RWPE1 (cell line): Measurements from ENCODE around the gene DUSP7.

ENCODE experiments used
- CTCF ChIA-PET: fragments of 350-600 bp; sonication (Branson Sonifier 250); formaldehyde crosslinking; extraction: SDS; loops from one replicate; lab custom pipeline; 2021; lab: Yijun Ruan, JAX
- POLR2A ChIA-PET: fragments of 400-600 bp; formaldehyde crosslinking; extraction: SDS; loops from one replicate; lab custom pipeline; 2020; ENCODE audit warnings: antibody characterized with exemption; ENCODE audit not compliant: low non-redundant PET; lab: Yijun Ruan, JAX
- DNase-seq: peaks from one replicate; pipeline ENCODE4 v3.0.0; 2012; ENCODE audit warnings: low spot score
- H3K27ac ChIP-seq: fragments of 450-650 bp; 2 replicates; pipeline ENCODE4 v1.5.1; 2017
- TF ChIP-seq, protein P1 (sequence below): fragments of 450-650 bp; conservative IDR thresholded peaks from 2 replicates; pipeline ENCODE4 v1.5.1; 2017; ENCODE audit warnings: low read depth, mild to moderate bottlenecking

DUSP7 gene

DNA sequence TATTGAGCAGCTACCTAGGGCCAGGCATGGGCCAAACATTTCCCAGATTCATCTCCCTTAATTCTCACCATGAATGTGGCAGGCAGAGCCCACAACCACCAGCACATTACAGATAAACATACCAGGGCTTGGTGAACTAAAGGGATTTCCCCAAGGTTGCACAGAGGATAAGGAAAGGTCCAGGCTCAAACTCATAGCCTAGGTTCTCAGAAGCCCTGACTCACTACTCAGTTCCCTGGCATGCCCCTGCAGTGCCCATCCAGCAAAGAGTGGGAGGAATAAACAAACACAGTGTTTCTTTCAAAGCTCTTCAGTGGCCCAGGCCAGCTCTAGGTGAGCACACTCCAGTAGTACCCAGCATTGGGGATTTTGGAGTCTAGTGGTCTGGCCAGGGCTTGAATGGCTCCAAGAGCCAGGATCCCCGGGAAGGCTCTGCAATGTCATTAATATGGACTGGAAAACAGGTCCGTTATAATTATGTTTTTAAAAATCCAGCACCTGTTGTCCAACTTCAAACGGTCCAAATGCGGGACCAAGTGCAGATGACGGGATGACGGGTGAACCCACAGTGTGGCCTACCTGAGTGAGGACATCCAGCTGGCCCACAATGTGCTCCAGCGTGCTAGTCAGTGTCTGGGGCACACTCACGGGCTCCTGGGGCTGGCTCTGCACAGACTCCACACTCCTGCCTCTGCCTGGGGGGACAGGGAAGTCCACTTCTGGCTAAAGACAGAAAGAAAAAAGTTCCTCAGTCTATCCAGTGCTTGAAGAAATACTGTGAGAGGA, 39.8 kb upstream of the DUSP7 start:
- CTCF ChIA-PET: no interaction called here

GRCh38 chr3:52094571-52095485, 38.5 kb upstream of the DUSP7 start:
- 0 out of 2 replicates have a peak overlapping the region, but pooled peaks have one; percentile 5 for H3K27ac ChIP-seq
- ChIA-PET POLR2A (no interaction called here), CTCF (interaction anchor here (0.7 kb wide), 1 partner anchor 85 kb away, joined by 3 read pairs; no protein-coding TSS in a partner anchor)
- TF ChIP-seq, protein P1, sequence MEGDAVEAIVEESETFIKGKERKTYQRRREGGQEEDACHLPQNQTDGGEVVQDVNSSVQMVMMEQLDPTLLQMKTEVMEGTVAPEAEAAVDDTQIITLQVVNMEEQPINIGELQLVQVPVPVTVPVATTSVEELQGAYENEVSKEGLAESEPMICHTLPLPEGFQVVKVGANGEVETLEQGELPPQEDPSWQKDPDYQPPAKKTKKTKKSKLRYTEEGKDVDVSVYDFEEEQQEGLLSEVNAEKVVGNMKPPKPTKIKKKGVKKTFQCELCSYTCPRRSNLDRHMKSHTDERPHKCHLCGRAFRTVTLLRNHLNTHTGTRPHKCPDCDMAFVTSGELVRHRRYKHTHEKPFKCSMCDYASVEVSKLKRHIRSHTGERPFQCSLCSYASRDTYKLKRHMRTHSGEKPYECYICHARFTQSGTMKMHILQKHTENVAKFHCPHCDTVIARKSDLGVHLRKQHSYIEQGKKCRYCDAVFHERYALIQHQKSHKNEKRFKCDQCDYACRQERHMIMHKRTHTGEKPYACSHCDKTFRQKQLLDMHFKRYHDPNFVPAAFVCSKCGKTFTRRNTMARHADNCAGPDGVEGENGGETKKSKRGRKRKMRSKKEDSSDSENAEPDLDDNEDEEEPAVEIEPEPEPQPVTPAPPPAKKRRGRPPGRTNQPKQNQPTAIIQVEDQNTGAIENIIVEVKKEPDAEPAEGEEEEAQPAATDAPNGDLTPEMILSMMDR: no peak
- DNase-seq: no peak

More for the DNA sequence above, 39.8 kb upstream of the DUSP7 start:
- TF ChIP-seq, protein P1: no peak
- POLR2A ChIA-PET: no interaction called here
- no peak overlapping the region for H3K27ac ChIP-seq
- no peak for DNase-seq

DNA sequence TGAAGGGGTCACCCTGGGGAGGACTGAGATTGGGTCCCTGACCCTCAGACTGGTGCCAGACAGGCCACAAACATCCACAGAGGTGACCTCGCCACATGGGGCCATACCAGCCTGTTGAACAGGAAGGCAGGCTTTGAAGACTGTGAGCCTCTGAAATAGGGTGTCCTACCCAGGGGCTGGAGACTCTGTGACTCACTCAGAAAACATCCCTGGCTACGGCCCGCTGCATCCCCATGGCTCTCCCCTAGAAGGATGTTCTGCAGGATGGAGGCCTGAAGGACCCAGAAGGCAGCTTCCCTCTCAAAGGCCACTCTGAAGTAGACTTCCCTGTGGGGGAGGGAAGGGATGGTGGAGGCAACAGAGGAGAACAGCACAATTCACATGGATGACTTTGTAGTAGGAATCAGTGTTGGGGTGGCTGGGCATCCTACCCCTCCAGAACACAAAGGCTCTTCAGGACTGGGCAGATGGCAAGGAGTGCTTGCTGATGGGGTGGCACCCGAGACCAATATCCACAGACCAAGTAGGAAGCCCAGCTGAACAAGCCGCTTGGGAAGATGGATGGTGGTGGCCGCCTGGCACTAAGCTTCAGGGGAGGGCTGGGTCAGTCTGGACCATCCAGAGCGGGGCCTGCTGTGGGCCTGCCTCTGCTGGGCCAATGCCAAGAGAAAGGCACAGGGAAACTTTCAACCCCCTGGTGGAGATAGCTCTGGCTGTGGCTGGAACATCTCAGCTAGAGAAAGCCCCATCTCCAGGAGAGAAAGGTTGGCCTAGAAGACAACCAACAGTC, 37.6 kb upstream of the DUSP7 start:
- H3K27ac ChIP-seq: peak overlapping the region; percentile 15; the same call in 1 of the 2 replicates
- ChIA-PET CTCF (interaction anchor here (0.7 kb wide), 1 partner anchor 84 kb away, joined by 3 read pairs; no protein-coding TSS in a partner anchor), POLR2A (no interaction called here)
- no peak for DNase-seq
- TF ChIP-seq, protein P1: no peak

GRCh38 chr3:52092891-52093290, 36.5 kb upstream of the DUSP7 start:
- CTCF ChIA-PET: no interaction called here
- no peak for DNase-seq
- TF ChIP-seq, protein P1: no peak
- H3K27ac ChIP-seq: peak overlapping the region; percentile 15; the same call in 1 of the 2 replicates
- POLR2A ChIA-PET: no interaction called here

DNA sequence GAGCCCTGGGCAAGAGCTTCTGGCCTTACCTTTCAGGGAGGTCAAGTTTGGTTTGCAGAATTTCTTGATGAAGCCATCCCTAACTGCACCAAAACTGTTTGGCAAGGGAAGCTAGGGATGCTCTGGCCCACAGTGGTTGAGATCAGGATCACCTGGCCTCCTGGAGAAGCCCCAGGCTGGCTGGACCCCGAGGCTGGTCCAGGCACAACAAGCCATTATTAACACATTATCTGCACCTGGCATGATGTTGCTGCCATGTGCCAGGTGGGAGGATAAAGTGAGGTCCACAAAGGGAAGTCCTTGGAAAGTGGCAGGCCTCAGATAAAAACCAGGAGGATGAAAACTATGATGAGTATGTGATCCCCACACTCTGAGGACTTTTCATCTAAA, 35.9 kb upstream of the DUSP7 start:
- H3K27ac ChIP-seq: peak overlapping the region; percentile 75
- DNase-seq: no peak
- TF ChIP-seq, protein P1: no peak
- ChIA-PET CTCF (no interaction called here), POLR2A (no interaction called here)
